SJSA1 (cell line): ENCODE data around the gene TAF1D. TPM values are rescaled to one million over a fixed set of nuclear protein-coding genes. Genes with fewer than 3 reads are reported as not detected.

ENCODE experiments used
- DNase-seq, 2 experiments: peaks; one replicate each; pipeline ENCODE4 v3.0.0-alpha.2; 2015 to 2020; ENCODE audit warnings: low spot score in 2 of 2, low read depth in 1 of 2
- H3K27ac ChIP-seq: fragments of 250-450 bp; sonication (Bioruptor Pico); 2 replicates; pipeline ENCODE4 v1.5.1; 2020; ENCODE audit warnings: mild to moderate bottlenecking, moderate library complexity
- H3K27me3 ChIP-seq: fragments of 250-450 bp; sonication (Bioruptor Pico); replicated peaks from 2 replicates; pipeline ENCODE4 v1.5.1; 2020; ENCODE audit warnings: mild to moderate bottlenecking, moderate library complexity
- H3K36me3 ChIP-seq: fragments of 250-450 bp; sonication (Bioruptor Pico); 2 replicates; pipeline ENCODE4 v1.5.1; 2020; ENCODE audit warnings: mild to moderate bottlenecking
- H3K4me1 ChIP-seq: fragments of 250-450 bp; sonication (Bioruptor Pico); replicated peaks from 2 replicates; pipeline ENCODE4 v1.6.1; 2021; ENCODE audit warnings: mild to moderate bottlenecking
- H3K4me3 ChIP-seq: fragments of 250-450 bp; sonication (Bioruptor Pico); 2 replicates; pipeline ENCODE4 v1.5.1; 2020; ENCODE audit warnings: mild to moderate bottlenecking
- H3K9me3 ChIP-seq: fragments of 250-450 bp; sonication (Bioruptor Pico); replicated peaks from 2 replicates; pipeline ENCODE4 v1.5.1; 2020; ENCODE audit warnings: mild to moderate bottlenecking
- total RNA-seq: library from RNA; depleted of rRNA; stranded (reverse); fragments of >200 nt; shearing (Covaris generic); gene quantifications from 2 replicates; pipeline ENCODE4 v1.2.3, GENCODE V29; 2014; rRNA removed

TAF1D gene
- total RNA-seq, 1 experiment from 2014 or later = 72.6 TPM

DNA sequence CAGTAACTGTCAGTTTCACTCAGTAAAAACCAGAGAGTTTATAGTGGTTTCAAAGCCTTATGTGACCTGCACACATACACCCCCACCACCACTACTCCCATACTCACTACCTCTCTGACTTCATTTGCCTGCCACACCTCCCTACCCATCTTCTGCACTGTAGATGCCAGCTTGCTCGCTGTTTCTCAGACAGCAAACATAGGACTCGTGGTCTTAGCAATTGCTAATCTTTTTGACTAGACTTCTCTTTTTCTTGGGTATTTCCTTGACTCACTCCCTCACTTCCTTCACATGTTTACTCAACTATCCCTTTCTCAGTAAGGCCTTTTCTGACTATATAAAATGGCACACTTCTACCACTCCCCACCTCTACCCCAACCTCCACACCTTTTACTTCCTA is 52.1 kb downstream of the TAF1D start:
- Histone ChIP-seq H3K4me3 (no peak overlapping the region), H3K36me3 (peaks cover 36% of the 10 kb centered on the region), H3K9me3 (no peaks in the 10 kb centered on the region), H3K27me3 (no peaks in the 10 kb centered on the region), H3K4me1 (no peaks in the 10 kb centered on the region), H3K27ac (no peak overlapping the region)
- DNase-seq = no peak

DNA sequence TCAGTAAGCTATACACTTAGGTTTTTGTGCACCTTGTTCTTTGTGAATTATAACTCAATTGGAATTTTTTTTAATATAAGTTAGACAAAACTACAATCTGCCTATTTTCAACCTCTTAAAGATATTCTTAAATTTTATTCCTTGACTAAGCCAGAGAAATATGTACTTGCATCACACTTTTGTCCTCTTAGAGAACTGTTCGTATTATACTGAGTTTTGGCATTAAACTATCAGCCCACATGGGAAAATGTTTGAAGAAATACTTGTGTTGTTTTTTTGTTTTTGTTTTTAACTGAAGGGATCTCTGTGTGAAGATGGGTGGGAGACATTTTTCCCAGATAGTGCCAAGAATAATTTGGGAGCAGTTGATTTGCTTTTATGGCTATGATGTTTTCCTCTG is 54.5 kb downstream of the TAF1D start:
- H3K4me3 ChIP-seq = no peak overlapping the region
- H3K36me3 ChIP-seq = peaks cover 43% of the 10 kb centered on the region
- H3K27ac ChIP-seq = no peak overlapping the region
- DNase-seq = no peak
- H3K27me3 ChIP-seq = no peaks in the 10 kb centered on the region
- no peaks in the 10 kb centered on the region for H3K9me3 ChIP-seq
- H3K4me1 ChIP-seq = no peaks in the 10 kb centered on the region

DNA sequence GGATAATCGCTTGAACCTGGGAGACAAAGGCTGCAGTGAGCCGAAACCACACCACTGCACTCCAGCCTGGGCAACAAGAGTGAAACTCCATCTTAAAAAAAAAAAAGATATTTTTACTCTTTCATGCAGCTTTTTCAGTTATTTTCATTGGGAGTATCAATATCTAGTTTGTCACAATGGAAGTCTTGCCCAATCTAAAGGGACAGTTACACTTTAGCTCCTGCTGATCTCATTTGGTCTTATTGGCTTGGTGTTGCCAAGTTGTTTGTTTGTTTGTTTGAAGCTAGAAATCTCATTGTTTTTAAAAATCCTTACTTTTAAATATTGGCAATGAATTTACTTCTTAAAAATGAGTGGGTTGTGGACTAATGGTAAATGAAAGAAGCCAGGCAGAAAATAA is 55.1 kb downstream of the TAF1D start:
- Histone ChIP-seq H3K4me1 (no peaks in the 10 kb centered on the region), H3K27ac (no peak overlapping the region), H3K9me3 (no peaks in the 10 kb centered on the region), H3K4me3 (no peak overlapping the region), H3K36me3 (peaks cover 39% of the 10 kb centered on the region), H3K27me3 (no peaks in the 10 kb centered on the region)
- DNase-seq = no peak

Other genes starting within 250 kb of the TAF1D start
- gene SMCO4, start 198.1 kb downstream of the TAF1D start, total RNA-seq = 6.8 and 26.9 TPM in 2 replicates
- gene CEP295, start 79.8 kb downstream of the TAF1D start, total RNA-seq = 17.4 and 20.8 TPM in 2 replicates
- gene C11orf54, start 177 bp upstream of the TAF1D start, total RNA-seq = 12.8 and 19.8 TPM in 2 replicates
- gene MED17, start 42.8 kb upstream of the TAF1D start, total RNA-seq = 14.3 and 18.2 TPM in 2 replicates
- gene VSTM5, start 109.1 kb upstream of the TAF1D start, total RNA-seq = not detected in 2 replicates